DMS53 treated with DMSO at 0.1 percent for 48 hours (cell line): ENCODE results near the gene ETV4.
A peak's percentile ranks its signal among the peaks of the same experiment; 100 is the strongest.

ENCODE experiments used
- DNase-seq: peaks from one replicate; lab custom pipeline; 2025; ENCODE audit not compliant: unreplicated experiment; lab: John Stamatoyannopoulos, UW

Gene ETV4

DNA sequence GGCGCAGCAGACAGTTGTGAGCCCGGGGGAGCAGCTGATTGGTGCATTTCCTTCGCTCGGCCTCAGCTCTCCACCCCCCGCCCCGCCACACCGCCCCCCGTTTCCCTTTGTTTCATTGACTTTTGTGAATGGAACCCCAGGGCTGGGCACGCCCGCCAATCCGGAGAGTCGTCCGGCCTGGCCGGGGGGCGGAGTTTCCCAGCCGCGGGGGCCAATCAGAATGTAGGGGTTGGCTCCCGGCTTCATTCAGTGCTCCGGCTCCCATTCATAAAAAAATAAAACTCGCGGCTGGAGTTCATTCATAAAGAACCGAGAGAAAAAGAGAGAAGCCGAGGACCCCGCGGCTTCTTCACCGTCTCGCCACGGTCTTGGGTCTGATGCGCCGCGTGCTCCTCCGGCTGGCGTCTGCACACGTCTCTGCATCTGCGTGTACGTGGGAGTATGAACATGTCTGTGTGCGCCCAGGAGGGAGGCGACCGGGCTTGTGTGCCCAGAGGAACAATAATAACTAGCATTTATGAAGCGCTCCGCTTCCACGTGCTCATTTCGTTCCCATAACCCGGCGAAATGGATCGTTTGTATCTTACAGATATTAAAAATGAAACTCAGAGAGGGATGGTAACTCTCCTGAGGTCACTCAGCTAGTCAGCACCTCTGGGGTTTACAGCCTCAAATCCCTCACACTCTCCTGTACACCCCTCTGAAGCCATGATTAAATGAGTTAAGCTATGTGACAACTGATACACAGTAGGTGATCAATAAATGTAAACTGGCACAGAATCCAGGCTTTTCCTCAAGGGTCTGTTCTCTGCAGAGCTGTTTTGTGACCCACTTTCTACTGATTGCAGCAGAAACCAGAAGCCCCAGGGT is at the start of gene ETV4:
Gene ETV4, minus strand, starts transcription at position 22 of the 870 bp plus-strand sequence. CDS start 723 bp downstream, outside the sequence.
- DNase-seq: peak; percentile 92

DNA sequence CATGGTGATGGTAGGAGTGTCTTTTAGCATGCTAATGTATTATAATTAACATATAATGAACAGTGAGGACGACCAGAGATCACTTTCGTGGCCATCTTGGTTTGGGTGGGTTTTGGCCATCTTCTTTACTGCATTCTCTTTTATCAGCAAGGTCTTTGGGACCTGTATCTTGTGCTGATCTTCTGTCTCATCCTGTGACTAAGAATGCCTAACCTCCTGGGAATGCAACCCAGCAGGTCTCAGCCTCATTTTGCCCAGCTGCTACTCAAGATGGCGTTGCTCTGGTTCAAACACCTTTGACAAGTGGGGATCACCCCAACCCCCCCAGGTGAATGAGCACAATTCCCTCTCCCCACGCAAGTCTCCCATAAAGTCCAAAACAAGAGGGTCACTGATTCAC is 49.3 kb upstream of the ETV4 start:
- DNase-seq: no peak

GRCh38 chr17:43591779-43592562 is 45.8 kb upstream of the ETV4 start:
- no peak for DNase-seq

DNA sequence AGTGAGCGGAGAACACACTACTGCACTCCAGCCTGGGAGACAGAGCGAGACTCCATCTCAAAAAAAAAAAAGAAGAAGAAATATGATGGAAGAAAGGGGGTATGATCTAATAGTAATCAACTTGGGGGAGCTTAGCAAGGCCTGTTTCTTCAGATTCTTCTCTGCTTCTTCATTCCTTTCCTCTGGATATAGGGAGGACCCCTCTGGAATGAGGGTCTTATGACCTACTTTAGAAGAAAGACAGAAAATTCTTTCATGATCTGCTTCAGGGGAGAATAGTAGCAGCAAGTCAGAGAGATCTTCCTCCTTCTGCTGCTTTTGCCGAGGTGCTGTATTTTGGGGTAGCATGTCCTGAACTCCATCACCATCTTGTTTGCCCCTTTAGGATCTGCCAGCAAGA is 44.9 kb upstream of the ETV4 start:
- no peak for DNase-seq

- no peak for DNase-seq
These were observed 42.7 kb upstream of the ETV4 start for GRCh38 chr17:43588664-43589435.

- no peak for DNase-seq
These were observed 42.0 kb upstream of the ETV4 start for GRCh38 chr17:43588121-43588520.

DNA sequence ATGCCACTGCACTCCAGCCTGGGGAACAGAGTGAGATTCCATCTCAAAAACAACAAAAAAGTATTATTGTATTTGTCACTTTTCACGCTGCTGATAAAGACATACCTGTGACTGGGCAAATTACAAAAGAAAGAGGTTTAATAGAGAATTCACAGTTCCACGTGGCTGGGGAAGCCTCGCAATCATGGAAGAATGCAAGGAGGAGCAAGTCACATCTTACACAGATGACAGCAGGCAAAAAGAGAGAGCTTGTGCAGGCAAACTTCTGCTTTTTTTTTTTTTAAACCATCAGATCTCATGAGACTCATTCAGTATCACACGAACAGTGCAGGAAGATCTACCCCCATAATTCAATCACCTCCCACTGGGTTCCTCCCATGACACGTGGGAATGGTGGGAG is 41.5 kb upstream of the ETV4 start:
- DNase-seq: no peak

GRCh38 chr17:43584666-43585102 is 38.5 kb upstream of the ETV4 start:
- no peak for DNase-seq

- no peak for DNase-seq
These were observed 37.2 kb upstream of the ETV4 start for GRCh38 chr17:43583332-43583731.

DNA sequence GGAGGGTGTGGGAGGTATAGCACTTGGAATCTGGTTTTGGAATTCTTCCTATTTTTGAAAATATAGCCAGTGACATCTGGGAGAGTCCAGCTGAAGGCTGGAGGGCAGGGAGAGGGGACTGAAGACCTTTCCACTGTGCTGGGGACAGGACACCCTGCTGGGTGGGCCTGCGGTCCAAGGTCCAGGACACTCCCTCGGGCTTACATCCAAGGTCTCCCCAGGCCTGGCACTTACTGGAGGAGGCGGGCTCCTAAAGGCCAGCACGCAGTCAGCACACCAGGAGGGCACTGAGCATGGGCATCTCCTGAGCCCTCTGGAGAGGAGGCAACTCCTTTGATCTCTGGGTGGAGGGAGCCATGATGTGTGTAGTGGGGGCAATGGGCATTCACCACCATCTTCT is 35.5 kb upstream of the ETV4 start:
- DNase-seq: no peak

DNA sequence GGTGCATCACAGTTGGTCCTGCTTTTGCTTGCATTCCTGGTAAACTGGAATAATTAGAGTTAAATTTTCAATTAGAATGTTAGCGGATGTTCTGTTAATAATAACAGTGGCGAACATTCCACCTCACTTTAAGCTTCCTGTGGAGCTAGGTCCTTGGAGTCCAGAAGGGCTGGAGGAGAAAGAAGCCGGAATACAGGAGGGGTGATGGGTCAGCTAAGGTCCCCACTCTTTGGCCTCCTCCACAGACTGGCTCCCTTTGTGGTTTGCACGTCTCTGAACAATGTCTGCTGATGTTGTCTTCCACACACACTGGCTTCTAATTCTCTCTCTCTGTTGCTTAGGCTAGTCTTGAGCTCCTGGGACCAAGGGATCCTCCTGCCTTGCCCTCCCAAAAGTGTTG is 35.0 kb upstream of the ETV4 start:
- no peak for DNase-seq

GRCh38 chr17:43579566-43580140 is 33.5 kb upstream of the ETV4 start:
- DNase-seq: no peak

DNA sequence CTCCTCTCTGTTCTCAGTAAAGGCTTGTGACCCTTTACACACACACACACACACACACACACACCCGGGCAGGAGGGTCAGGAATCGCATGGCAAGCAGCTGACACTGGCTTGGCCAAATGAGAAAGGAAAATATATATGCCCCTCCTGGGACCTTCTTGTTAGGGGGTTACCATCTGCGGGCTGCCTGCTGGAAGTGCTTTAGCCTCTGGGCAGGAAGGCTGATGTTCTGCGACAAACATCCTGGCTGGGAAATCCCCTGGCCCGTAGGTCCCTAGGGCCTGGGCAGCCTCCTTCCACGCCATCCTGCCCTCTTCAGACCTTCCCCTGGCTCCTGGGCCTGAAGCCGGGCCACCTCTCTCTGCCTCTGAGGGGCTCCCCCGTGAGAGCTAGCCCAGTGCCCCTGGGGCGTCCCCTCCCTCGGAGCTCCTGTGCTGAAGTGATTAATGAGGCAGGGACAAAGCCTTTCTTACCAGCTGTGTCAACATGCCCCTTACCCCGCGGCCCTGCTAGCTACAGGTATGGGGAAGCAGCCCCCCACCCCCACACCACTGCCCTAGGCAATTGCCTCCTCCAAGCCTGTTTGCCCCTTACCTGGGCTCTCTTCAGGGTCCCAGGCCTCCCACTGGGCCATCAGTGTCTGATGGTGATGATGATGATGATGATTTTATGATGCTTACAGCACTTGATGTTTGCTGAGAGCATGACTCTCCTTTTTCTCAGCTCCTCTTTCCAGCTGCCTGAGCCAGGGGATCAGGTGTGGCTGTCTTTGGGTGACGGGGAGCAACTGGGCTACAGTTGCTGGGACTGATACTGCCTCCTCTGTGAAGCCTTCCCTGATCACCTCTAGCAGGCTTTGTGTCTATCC is 32.8 kb upstream of the ETV4 start:
- peak; percentile 59 for DNase-seq

DNA sequence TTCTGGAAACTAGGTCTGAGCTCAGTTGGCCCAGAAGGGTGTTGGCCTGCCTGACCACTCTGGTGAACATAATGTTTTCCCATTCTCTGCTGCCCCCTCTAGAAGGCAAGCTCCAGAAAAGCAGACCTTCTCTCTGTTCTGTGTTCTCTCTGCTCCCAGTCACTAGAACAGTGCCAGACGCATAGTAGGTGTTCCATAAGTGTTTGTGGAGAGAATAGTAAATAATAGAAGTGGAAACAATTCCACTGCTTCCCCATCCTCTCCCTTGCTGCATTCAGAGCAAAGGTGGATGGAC is 32.2 kb upstream of the ETV4 start:
- peak; percentile 59 for DNase-seq

DNA sequence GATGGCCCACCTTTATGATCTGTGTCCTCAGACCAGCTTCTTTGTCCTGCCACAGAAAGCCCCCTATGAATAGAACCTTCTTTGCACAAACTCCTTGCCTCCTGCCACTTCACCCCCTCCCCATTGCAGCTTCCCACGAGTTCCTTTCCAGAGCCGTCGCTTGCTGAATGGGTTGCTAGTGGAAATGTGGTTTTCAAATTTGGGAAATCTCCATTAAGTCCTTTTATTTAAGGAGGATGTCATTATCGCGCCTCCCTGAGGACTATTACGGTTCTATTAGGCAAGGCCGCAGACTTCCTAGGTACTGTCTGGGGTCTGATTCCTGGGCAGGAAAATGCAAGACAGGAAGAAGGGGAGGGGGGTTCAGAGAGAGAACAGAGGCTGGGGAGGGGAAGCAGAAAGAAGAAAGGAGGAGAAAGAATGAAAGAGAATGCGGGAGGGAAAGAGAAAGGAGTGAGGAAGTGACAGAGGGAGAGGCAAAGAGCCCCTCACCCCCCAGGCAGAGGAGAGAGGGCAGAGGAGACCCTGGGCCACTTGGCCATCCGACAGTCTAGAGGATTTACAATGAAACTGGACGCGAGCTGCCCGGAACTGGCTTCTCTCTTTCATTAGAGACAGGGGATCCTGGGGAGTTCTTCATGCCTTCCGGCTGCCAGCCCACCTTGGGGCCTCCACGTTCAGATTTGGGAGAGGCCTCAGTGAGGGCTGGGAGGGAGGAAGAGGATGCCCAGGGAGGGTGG is 31.7 kb upstream of the ETV4 start:
- DNase-seq: no peak

DNA sequence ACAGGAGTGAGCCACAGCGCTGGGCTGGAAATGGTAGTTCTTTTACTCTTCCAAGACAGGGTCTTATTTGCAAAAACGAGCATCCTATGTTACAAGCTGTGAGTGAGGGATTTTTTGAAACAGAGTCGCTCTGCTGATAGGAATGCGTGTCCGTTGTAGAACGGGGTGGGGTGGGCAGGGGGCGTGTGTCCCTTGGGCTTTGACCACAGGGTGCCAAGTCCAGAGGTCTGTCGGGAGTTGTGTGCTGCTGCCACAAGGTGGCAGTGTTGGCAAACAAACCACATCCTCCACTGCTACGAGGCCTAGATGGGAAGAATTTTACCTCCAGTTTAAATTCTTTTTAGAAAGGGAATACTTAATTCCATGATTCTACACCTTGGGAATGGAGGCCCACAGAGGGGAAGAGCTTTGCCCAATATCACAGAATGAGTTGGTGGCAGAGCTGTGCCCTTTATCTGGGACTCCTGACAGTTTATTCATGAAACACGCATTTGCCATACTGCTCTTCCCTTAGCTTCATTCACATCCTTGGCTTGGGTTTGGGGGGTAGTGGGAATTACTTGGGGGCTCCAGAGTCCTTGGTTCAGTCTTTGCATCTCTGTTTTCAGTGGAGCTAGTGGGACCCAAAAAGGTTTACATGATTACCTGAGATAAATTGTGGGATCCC is 30.6 kb upstream of the ETV4 start:
- peak; percentile 72 for DNase-seq

GRCh38 chr17:43574896-43575525 is 28.9 kb upstream of the ETV4 start:
- no peak for DNase-seq

- DNase-seq: no peak
These were observed 28.2 kb upstream of the ETV4 start for GRCh38 chr17:43574348-43574747.
